Measurements from ENCODE around the gene CDH24.

Gene CDH24

DNA sequence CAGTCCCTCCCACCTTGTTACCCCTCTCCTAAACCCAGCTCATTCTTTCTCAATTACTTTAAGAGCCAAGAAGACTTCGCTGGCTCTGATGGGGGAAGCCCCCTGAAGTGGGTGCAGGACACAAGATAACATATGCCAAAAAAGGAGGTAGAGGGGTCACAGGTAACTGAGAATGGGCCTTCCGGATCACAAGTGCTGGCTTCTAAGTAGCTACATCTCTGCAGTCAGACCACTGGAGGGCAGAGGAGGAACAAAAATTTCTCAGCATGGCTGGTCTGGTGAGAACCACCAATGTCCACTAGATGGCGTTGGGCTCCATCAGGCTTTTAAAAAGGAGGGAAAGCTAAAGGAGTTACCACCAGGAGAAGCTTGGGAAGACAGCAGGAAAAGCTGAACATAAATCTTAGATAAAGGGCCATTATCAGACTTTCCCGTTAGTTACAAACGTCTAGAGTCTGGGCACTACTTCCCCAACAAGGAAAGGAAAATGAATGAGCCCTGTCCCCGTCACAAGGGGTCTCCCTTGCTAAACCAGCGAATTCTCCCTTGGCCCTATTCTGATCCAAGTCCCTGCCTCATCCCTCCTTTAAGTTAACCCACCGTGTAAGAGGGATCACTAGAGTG is 11.6 kb upstream of the CDH24 start:
- peak; percentile 96 for DNase-seq (ENCODE audit: low read depth)
- peak overlapping the region; percentile 37 for H3K4me3 ChIP-seq (ENCODE audit: low read depth, low read length)
- TF ChIP-seq, protein P1, sequence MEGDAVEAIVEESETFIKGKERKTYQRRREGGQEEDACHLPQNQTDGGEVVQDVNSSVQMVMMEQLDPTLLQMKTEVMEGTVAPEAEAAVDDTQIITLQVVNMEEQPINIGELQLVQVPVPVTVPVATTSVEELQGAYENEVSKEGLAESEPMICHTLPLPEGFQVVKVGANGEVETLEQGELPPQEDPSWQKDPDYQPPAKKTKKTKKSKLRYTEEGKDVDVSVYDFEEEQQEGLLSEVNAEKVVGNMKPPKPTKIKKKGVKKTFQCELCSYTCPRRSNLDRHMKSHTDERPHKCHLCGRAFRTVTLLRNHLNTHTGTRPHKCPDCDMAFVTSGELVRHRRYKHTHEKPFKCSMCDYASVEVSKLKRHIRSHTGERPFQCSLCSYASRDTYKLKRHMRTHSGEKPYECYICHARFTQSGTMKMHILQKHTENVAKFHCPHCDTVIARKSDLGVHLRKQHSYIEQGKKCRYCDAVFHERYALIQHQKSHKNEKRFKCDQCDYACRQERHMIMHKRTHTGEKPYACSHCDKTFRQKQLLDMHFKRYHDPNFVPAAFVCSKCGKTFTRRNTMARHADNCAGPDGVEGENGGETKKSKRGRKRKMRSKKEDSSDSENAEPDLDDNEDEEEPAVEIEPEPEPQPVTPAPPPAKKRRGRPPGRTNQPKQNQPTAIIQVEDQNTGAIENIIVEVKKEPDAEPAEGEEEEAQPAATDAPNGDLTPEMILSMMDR (conservative IDR thresholded peaks at IDR 0.05; ENCODE audit: low read depth, low read length): peak; percentile 98

GRCh38 chr14:23067847-23068788 is 10.8 kb upstream of the CDH24 start:
- no peak for DNase-seq (ENCODE audit: low read depth)
- H3K4me3 ChIP-seq (ENCODE audit: low read depth, low read length): peak overlapping the region; percentile 37

GRCh38 chr14:23066855-23067744 is 9.8 kb upstream of the CDH24 start:
- TF ChIP-seq, protein P1 (conservative IDR thresholded peaks at IDR 0.05; ENCODE audit: low read depth, low read length): no peak
- DNase-seq (ENCODE audit: low read depth): no peak
- H3K4me3 ChIP-seq (ENCODE audit: low read depth, low read length): no peak overlapping the region

More at GRCh38 chr14:23067847-23068788, 10.8 kb upstream of the CDH24 start:
- TF ChIP-seq, protein P1 (conservative IDR thresholded peaks at IDR 0.05; ENCODE audit: low read depth, low read length): no peak

DNA sequence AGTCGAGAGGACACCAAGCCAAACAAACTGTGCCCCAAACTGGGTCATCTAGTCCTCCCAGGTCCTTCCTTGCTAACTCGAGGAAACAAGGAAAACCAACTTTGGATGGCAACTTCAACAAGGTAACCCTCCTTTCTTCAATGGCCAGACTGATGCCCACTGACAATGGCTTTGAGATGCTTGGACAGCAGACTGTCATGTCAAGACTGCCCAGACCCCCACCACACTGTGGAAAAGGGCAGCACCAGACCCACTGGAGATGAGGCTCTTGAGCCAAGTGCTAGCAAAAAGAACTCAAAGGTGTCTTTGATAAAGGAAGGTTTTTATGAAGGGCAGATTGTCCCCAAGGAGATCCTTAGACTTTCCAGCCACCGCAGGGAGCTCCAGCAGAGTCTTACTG is 9.0 kb upstream of the CDH24 start:
- H3K4me3 ChIP-seq (ENCODE audit: low read depth, low read length): no peak overlapping the region
- TF ChIP-seq, protein P1 (conservative IDR thresholded peaks at IDR 0.05; ENCODE audit: low read depth, low read length): no peak
- DNase-seq (ENCODE audit: low read depth): no peak

DNA sequence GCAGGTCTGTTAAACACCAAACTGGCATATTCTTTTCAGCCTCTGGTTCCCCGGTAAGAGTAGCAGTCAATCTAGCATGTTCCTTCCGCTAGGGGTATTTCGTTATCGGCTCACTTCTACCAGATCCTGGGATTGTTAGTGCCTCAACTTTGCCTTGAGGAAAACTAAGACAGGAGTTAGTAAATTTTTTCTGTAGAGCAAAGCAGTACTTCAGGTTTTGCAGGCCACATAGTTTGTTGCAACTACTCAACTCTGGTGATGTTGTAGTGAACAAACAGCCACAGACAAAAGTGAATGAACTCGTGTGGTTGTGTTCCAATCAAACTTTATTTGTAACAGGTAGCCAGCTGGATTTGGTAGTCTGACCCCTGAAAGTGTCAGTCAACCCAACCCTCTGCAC is 6.3 kb upstream of the CDH24 start:
- TF ChIP-seq, protein P1 (conservative IDR thresholded peaks at IDR 0.05; ENCODE audit: low read depth, low read length): no peak
- no peak overlapping the region for H3K4me3 ChIP-seq (ENCODE audit: low read depth, low read length)
- DNase-seq (ENCODE audit: low read depth): no peak

- DNase-seq (ENCODE audit: low read depth): peak; percentile 98
- no peak overlapping the region for H3K4me3 ChIP-seq (ENCODE audit: low read depth, low read length)
- TF ChIP-seq, protein P1 (conservative IDR thresholded peaks at IDR 0.05; ENCODE audit: low read depth, low read length): peak; percentile 14
Observed at GRCh38 chr14:23062002-23062401, 4.7 kb upstream of the CDH24 start.
